Eye (tissue), 1 donor: ENCODE measurements around the gene C14orf119.

Experiments
- DNase-seq: peaks from one replicate; pipeline ENCODE4 v3.0.0-alpha.2; 2015

The C14orf119 gene, protein sequence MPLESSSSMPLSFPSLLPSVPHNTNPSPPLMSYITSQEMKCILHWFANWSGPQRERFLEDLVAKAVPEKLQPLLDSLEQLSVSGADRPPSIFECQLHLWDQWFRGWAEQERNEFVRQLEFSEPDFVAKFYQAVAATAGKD

DNA sequence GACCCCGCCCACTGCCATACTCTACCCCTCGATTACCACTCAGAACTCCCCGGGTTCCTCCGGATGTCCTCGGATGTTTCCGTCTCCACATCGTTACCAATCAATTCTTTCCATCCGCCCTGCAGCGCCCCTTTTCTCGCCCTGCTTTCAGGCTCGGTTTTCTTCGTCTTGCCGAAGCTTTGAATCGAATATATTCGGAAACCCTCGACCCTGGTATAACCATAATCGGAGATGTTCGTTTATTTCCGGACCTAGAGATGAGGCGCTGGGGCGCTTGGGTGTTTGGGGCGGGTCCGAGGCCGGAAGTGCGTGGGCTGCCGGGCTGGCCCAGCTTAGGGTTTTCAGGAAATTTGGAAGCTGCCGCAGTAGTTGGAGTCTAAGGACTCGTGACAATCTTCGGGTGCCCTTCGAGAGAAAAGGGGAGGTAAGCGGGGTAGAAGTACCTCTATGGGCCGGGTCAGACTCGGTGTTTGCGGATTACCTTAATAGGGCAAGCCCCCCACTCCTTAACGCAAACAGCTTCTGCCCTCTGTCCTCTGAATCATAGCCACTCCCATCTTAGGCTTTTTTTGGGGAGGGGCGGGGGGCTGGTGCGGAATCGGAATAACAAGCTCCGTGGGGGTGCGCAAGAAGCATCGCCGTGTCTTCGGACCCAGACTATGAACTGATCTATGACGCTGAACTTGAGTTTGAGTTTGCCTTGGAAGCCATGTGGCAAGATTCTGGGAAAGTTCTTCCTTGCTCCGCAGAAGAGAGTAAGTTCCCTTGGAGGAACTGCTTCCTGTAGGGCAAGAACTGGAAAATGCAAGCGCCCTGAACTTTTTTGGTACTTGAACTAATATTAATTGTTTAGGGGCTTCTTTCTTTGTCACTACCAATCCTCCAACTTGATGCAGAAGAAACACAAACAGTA lies at the start of gene C14orf119:
Gene C14orf119, plus strand, starts transcription at position 310 of the 913 bp plus-strand sequence. CDS start 2,154 bp downstream, outside the sequence.
- DNase-seq: peak; percentile 100

DNA sequence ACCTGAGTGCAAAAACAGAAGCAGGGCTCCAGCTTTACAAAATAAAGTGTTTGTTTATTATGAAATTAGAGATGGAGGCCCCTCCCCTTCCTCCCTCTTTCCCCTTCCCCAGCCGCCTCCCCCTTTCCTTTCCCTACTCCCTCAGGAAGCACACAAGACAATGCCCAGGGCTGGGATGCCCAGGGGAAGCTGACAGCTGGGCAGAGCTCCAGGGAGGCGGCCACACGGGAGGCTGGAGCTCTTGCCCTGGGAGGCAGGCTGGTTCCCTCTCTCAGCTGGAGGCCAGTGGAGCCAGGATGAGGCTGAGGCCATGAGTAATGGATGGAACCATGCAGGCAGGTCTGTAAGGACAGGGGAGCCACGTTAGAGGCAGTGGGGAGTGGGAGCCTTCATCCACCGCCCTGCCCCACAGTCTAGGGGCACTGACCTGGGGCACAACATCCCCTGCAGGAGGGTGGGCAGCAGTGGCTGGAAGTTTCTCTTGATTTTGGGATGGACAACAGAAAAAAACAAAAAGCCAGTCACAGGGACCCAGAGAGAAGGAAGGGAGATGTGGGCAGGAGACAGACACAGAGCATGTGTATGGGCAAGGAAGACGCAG lies 48.2 kb upstream of the C14orf119 start:
- no peak for DNase-seq

DNA sequence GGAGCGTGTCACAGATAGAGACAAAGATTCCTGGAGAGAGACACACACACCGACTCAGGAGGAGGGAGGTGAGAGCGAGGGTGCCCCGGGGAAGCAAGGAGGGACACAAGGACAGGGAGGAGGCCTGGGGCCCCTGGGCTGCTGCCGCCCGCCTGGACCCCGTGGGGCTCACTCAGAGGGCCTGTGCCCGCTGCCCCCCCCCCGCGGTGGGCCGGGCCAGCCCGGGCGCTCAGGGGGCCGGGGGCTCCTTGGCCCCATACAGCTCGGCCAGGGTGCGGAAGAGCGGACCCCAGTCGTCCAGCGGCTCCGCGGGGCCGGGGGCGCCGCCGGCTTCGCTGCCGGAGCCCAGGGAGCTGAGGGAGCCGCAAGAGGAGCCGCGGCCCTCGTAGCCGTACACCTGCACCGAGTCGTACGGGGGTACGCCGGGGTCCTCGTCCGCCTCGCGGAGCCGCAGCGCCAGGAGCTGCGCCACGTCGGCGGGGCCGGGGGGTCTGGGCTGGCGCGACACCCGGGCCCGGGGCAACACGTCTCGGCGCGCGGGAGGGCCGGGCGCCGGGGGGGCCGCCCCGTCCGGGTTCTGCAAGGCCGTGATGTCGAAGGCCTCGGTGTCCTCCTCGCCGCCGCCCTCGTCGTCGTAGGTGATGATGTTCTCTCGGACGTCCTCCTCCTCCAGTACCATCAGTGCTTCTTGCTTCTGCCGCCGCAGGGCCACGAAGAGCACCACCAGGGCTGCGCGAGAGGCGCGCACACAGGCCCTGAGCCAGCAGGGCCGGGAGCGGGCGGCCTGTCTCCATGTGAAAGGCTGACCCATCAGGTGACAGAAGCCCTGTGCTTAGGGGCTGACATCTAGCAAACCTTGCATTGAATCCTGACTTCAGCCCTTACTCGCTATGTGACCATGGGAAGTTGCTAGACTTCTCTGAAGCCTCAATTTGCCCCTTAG lies 47.3 kb upstream of the C14orf119 start:
- DNase-seq: no peak

DNA sequence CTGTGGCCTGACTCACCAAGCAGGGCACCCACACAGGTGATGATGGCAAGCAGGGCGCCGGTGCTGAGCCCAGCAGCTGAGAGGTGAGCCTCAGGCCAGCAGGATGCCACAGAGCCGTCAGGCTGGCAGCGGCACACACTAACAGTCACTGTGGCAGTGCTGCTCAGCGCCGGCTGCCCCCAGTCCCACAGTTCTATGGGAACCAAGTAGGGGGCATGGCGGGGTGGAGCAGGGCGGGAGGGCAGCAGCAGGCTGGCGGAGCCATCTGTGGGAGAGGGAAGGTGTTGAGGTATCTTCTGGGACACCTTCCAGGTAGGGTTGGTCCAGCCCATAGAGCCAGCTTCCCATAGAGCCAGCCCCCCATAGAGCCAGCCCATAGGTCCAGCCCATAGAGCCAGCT lies 46.3 kb upstream of the C14orf119 start:
- no peak for DNase-seq

DNA sequence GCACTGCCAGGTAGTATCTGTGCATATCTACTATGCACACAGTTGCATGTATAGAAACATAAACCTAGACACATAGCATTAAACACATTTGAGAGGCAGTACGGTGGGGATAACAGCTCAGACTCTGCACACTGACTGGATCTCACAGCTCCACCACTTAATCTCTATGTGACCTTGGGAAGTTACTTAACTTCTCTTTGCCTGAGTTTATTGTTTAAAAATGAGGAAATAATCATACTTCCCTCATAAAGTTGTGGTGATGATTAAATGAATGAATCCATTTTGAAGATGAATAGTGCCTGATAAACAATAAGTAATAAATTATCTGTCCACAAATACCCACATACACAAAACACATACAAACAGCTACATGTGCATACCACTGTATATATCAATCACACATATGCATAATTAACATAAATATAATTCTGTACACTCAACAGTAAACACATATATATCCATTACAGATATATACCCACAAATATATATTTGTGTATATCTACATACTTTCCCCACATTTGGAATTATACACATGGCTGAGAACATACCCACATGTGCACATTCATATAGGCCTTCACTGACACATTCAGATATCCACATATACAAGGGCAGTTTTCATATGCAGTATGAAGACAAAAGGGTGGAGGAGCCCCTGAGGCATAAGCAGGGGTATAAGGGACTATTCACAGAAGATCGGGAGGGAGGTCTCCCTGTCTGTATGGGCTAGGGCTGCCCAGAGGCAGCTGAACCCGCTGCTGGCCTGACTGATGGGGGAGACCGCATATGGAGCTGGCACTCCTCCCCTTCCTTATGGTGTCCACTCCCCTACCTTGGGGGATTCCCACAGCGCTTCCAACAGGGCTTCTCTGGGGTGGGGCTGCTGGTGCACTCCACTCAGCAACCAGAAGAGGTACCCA lies 43.9 kb upstream of the C14orf119 start:
- no peak for DNase-seq

DNA sequence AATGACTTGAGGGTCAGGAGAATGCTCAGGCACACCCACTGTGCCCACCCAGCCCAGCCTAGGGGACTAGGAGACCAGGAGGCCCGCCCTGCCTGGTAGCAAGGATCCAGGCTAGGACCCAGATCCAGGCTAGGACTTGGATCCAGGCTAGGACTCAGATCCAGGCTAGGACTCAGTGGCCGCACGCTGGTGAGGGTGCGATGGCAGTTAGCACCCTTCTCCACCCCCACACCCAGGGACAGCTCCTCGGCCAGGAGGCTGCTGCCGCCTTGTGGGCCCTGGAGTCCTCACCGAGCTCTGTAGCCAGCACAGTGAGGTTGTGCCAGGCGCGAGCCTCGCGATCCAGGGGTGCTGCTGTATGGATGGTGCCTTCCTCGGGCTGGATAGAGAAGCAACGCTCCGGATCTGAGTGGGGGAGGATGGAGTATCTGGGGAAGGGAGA lies 43.1 kb upstream of the C14orf119 start:
- no peak for DNase-seq

DNA sequence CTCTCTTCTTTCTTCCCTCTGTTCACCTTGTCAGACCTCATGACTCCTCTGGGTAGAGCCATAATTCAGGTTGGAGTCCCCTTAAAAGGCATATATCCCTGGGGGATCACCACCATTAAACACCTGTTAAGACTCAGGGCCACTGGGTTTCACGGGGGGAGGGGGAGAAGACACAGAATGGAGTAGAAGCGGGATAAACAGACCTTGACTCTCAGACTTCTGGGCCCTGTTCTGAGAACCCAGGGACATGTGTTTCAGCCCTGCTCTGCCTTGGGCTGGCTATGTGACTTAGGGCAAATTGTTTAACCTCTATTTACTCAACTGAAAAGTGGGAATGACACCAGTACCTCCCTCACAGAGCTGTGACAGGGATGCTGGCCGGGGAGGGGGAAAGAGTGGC lies 42.6 kb upstream of the C14orf119 start:
- no peak for DNase-seq

DNA sequence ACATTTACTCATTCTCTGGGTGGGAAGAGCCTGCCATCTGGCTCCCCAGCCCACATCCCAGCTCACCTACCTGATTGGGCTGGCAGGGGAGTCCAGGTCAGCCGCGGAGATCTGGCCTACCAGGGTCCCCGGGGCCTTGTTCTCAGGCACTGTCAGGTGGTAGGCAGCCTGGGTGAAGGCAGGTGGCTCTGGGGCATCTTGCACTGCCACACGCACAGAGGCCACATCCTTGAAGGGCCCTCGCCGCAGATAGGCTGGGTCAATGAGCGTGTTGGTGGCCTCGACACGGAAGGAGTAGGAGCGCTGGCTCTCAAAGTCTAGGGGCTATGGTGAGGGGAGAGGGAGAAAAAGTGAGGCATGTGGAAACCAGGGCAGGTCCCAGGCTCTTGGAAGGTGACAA lies 41.9 kb upstream of the C14orf119 start:
- no peak for DNase-seq

DNA sequence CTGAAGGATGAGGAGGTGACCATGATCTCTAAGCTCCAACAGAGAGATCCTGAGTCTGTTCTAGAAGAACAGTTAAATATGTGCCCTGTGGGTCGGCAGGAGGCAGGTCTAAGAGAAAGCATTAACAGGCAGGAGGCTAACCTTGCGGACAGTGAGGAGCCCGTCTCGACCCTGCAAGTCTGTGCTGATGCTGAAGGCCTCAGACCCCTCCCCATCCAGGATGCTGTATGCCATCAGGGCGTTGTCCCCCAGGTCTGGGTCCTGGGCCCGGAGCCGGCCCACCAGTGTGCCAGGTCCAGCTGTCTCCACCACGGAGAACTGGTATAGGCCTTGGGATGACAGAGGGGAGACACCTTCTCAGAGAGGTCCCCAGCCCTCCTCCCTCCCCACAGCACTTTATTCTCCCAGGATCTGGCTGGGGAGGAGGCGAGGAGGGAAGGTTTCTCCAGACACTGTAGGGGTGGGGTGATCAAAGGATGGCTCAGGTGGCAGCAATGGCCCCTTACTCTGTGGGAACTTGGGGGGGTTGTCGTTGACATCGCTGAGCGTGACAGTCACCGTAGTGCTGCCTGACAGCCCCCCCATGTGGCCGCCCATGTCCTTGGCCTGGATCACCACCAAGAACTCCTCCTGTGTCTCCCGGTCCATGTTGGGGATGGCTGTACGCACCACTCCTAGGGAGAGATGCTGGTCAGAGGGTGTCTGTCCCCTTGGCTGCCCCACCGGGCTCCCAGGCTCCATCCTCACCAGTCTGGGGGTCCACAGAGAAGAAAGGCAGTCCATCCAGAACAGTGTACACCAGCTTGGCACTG lies 41.1 kb upstream of the C14orf119 start:
- DNase-seq: peak; percentile 37

DNA sequence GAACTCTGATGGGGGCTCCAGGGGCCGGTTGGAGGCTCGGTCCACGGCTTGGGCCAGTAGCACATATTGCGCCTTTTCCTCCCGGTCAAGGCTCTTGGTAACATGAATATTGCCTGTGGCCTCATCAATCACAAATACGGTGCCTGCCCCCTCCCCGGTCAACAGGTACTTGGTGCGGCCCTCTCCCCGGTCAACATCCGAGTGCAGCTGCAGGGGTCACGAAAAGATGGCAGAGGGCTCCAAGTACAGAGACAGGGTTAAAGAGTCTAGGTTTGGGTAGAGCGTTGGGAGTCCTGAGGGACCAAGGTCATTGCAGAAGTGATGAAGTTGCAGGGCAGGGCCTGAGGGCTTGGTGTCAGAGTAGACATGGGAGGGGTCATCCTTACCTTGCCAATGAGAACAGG lies 40.2 kb upstream of the C14orf119 start:
- DNase-seq: no peak

DNA sequence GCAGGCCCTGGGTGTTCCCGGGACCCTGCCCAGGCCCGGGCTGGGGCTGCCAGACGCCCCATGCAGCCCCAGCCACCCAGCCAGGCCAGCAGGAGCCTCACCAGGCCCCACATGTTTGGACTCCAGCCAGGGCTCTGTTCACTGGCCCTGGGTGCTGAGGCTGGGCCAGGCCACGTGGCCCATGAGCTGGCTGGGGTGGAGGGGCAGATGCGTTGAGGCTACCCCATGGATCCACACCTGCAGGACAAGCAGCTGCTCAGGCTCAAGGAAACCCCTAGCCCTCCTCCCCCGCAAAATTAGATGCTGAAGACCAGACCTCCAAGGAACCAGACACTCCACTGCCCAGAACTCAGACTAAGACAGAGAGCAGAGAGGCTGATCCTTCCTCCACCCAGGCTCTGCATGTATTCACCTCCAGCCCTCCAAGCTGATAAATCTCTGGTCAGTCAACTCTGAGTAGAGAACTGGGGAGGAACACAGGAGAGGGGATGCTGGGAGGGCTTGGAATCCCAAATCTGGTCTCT lies 39.6 kb upstream of the C14orf119 start:
- no peak for DNase-seq

DNA sequence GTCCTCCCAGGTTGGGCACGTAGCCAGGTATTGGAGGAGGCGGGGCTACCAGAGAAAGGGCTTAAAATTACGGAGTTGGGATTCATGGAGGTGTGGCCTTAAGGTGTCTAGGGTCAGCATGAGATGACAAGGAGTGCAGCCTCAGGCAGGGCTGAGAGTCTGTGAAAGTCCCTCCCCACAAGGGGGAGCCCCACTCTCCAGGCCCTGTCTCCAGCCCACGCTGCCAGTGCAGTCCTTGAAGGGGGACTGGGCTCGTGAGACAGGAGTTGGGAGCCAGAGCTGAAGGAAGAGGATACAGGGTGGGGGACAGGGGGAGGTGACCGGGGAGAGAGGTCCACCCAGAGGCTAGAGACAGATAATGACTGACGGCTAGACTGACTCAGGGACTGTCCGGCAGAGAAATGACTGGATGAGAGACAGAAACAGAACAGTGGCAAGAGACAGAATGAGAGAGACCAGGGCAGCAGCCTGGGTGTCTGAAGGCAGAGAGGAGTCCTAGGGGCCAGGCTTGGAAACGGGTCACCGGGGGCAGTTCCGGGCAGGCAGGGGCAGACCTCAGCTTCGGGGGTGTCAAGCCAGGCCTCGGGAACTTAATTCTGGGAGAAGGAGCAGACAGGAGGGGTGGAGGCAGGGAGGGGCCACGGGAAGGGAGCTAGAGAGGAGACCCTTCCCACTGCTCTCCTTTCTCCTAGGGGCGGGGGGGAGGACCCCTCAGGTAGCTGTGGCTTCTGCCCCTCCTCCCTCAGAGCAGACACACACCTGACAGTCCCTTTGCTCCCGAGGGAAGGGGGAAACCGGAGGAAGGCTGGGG lies 39.0 kb upstream of the C14orf119 start:
- peak; percentile 78 for DNase-seq

DNA sequence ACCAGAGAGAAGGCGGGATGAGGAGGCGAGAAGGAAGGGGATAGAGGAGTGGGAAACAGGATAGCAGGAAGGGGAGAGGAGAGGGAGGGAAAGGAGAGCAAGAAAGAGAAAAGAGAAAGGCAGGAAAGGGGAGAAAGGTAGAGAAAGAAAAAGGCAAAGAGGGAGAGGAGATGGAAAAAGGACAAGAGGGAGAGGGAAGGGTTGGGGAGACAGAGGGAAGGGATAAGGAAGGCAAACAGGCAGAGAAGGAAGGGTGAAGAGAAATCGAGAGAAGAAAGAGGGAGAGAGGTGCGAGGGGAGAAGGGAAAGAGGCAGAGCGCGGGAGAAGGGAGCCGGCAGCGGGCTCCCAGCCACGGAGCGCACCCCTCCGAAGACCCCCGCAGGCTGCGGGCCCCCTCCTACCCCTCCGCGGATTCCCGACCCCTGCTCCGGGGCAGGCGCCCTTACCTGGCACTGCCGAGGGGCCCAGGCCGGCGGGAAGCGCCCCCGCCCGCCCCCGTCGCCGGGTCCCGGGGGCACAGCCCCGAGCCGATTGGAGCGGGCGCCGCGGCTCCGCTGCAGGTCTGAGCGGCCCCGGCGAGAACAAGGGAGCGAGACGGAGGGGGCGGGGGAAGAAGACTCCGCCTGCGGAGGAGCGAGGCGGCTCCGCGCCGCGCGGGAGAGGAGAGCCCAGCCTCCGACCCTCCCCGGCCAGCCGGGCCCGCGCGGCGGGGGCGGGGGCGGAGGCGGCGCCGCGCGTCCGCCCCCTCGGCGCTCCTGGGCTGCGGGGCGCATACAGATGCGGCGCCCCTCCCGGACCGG lies 38.1 kb upstream of the C14orf119 start, which contains the start of gene CDH24:
Gene CDH24, minus strand, starts transcription at position 565 of the 801 bp plus-strand sequence. CDS start 1,787 bp downstream, outside the sequence.
- peak; percentile 91 for DNase-seq

DNA sequence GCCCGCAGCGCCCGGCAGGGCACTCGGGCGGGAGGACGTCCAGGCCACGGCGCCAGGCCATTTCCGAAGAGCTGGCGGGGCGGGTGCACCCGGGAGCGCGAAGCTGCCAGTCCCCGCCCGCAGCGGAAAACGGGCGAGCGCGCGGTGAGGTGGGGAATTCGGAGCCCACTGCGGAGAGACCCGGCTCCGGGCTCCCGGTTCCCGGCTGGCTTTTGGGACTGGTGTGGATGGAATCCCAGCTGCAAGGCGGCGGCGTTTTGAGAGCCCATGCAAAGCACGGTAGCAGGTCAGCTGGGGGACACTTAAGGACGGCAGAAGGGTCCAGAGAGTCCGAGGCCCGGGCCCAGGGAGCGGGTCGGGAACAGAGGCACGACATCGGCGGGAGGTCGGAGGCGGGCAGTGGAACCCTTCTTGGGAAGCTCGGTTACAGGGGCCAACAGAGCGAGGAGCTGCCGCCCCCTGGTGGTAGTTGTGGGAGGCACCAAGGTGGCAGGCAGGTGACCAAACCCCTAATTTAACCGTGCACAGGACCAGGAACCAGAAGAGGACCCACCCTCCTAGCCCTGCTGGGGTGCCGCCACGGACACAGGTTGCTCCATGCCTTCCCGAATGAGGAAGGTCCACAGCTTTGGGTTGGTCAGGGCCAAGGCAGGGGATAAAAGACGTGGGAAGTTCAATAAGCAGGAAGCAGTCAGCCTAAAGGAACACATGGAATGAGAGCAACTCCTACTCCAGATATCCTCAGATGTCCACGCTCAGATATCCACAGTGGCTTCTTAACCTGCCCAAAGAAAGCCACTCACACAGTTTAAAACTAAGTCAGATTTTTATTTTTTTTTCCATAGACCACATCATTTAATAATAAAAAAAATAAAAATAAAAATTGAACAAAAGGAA lies 37.3 kb upstream of the C14orf119 start:
- DNase-seq: peak; percentile 97

DNA sequence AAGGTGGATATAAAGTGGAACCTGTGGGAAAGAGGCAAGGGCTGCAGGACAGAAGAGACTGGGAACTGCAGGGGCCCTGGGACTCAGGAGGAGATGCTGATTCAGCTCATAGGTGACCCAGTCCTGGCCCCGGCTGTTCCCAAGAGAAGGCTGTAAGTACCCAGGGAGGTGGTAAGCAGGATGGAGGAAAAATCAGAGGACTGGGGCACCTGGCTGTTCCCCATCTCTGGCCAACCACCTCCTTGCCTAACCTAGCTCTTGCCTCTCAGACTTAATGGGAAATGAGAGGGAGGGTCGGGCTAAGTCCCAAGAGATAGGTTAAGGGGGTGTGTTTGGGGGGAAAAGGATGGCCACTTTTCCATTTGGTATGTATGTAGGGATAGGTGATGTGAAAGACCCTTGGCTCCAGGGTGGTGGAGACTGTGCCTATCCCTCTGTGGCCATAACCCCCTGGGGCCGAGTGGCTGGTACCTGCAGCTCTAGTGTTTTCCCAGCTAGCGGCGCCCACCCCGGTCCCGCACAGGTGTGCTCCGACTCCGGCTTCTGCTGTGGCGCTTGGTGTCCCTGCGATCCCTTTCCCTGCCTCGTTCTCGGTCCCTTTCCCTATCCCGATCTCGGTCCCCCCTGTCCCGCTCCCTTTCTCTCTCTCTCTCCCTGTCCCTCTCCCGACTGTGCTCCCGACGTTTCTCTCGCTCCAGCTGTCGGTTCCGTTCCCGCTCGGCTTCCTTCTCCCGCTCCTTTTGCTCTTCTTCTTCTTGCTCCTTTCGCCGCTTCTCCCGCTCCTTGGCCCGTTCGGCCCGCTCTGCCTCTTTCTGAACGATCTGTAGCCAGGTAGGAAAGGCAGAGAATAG lies 36.4 kb upstream of the C14orf119 start:
- no peak for DNase-seq

DNA sequence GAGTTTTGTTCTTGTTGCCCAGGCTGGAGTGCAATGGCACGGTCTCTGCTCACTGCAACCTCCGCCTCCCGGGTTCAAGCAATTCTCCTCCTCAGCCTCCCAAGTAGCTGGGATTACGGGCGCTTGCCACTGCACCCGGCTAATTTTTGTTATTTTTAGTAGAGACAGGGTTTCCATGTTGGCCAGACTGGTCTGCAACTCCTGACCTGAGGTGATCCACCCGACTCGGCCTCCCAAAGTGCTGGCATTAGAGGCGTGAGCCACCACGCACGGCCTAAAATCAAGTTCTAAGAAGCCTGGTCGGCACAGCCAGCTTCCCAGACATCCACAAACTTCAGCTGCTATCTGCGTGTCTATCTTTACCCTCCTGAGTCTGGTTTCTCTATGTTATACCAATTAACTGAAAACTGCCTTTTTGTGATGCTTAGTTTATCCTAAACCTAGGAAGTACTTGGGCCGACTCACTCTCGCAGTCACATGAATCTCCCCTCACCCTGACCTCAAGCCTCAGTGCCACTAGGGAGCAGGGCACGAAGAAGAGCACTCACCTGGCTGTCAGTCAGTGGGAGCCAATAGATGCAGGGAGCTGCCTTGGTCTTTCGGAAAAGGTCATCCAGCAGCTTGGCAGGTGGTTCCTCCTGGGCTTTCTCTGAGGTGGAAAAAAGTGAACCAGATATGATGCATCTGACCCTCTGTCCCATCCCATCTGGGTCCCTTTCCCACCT lies 34.6 kb upstream of the C14orf119 start:
- DNase-seq: no peak
